ENCODE results near the gene ZNF24.

Gene ZNF24

GRCh38 chr18:35328868-35329267 lies 15.4 kb downstream of the ZNF24 start:
- H3K9ac ChIP-seq (ENCODE audit: insufficient read length) = no peak overlapping the region
- H3K36me3 ChIP-seq (ENCODE audit: insufficient read depth, low read length) = peaks cover 24% of the 10 kb centered on the region
- H3K9me3 ChIP-seq (ENCODE audit: low read depth, low read length) = no peaks in the 10 kb centered on the region
- H3K4me3 ChIP-seq = no peak overlapping the region
- no peak for TF ChIP-seq EZH2 (IDR thresholded peaks at IDR 0.05)
- no peak overlapping the region for H3K27ac ChIP-seq
- no peak for DNase-seq (ENCODE audit: low read depth, low spot score)

- Histone ChIP-seq H3K4me3 (no peak overlapping the region), H3K9me3 (ENCODE audit: low read depth, low read length) (no peaks in the 10 kb centered on the region), H3K27ac (no peak overlapping the region), H3K9ac (ENCODE audit: insufficient read length) (no peak overlapping the region), H3K36me3 (ENCODE audit: insufficient read depth, low read length) (peaks cover 4% of the 10 kb centered on the region)
- TF ChIP-seq POLR2AphosphoS5 (IDR thresholded peaks at IDR 0.05; ENCODE audit: borderline replicate concordance, low read depth, low read length) (no peak), FOXP2 (optimal IDR thresholded peaks at IDR 0.05; ENCODE audit: control extremely low read depth, extremely low read length, insufficient read depth) (no peak), EZH2 (IDR thresholded peaks at IDR 0.05) (no peak)
- DNase-seq (ENCODE audit: low read depth, low spot score) = no peak
These were observed 17.4 kb downstream of the ZNF24 start for GRCh38 chr18:35326695-35327387.

GRCh38 chr18:35324926-35325655 lies 19.1 kb downstream of the ZNF24 start:
- Histone ChIP-seq H3K27ac (no peak overlapping the region), H3K9ac (ENCODE audit: insufficient read length) (no peak overlapping the region), H3K9me3 (ENCODE audit: low read depth, low read length) (no peaks in the 10 kb centered on the region), H3K36me3 (ENCODE audit: insufficient read depth, low read length) (no peaks in the 10 kb centered on the region), H3K4me3 (no peak overlapping the region)
- no peak for DNase-seq (ENCODE audit: low read depth, low spot score)
- no peak for TF ChIP-seq EZH2 (IDR thresholded peaks at IDR 0.05)
- TF ChIP-seq FOXP2 (optimal IDR thresholded peaks at IDR 0.05; ENCODE audit: control extremely low read depth, extremely low read length, insufficient read depth) = no peak

GRCh38 chr18:35322486-35323458 lies 21.4 kb downstream of the ZNF24 start:
- Histone ChIP-seq H3K9ac (ENCODE audit: insufficient read length) (no peak overlapping the region), H3K4me3 (no peak overlapping the region), H3K27ac (no peak overlapping the region), H3K9me3 (ENCODE audit: low read depth, low read length) (no peaks in the 10 kb centered on the region), H3K36me3 (ENCODE audit: insufficient read depth, low read length) (no peaks in the 10 kb centered on the region)
- no peak for TF ChIP-seq POLR2AphosphoS5 (IDR thresholded peaks at IDR 0.05; ENCODE audit: borderline replicate concordance, low read depth, low read length)
- no peak for TF ChIP-seq FOXP2 (optimal IDR thresholded peaks at IDR 0.05; ENCODE audit: control extremely low read depth, extremely low read length, insufficient read depth)
- TF ChIP-seq EZH2 (IDR thresholded peaks at IDR 0.05) = no peak
- DNase-seq (ENCODE audit: low read depth, low spot score) = no peak

GRCh38 chr18:35311496-35311895 lies 32.7 kb downstream of the ZNF24 start:
- peaks cover 11% of the 10 kb centered on the region for H3K36me3 ChIP-seq (ENCODE audit: insufficient read depth, low read length)
- no peak for TF ChIP-seq FOXP2 (optimal IDR thresholded peaks at IDR 0.05; ENCODE audit: control extremely low read depth, extremely low read length, insufficient read depth)
- no peak for TF ChIP-seq POLR2AphosphoS5 (IDR thresholded peaks at IDR 0.05; ENCODE audit: borderline replicate concordance, low read depth, low read length)
- TF ChIP-seq EZH2 (IDR thresholded peaks at IDR 0.05) = no peak
- H3K4me3 ChIP-seq = no peak overlapping the region
- no peak for DNase-seq (ENCODE audit: low read depth, low spot score)
- H3K9ac ChIP-seq (ENCODE audit: insufficient read length) = no peak overlapping the region
- H3K27ac ChIP-seq = no peak overlapping the region
- peaks cover 14% of the 10 kb centered on the region; the same call in 1 of the 2 replicates for H3K9me3 ChIP-seq (ENCODE audit: low read depth, low read length)

- TF ChIP-seq POLR2AphosphoS5 (IDR thresholded peaks at IDR 0.05; ENCODE audit: borderline replicate concordance, low read depth, low read length) (no peak), FOXP2 (optimal IDR thresholded peaks at IDR 0.05; ENCODE audit: control extremely low read depth, extremely low read length, insufficient read depth) (no peak), EZH2 (IDR thresholded peaks at IDR 0.05) (no peak)
- Histone ChIP-seq H3K9ac (ENCODE audit: insufficient read length) (no peak overlapping the region), H3K27ac (no peak overlapping the region), H3K36me3 (ENCODE audit: insufficient read depth, low read length) (peaks cover 58% of the 10 kb centered on the region), H3K9me3 (ENCODE audit: low read depth, low read length) (peaks cover 34% of the 10 kb centered on the region; the same call in 1 of the 2 replicates), H3K4me3 (no peak overlapping the region)
- no peak for DNase-seq (ENCODE audit: low read depth, low spot score)
These were observed 37.5 kb downstream of the ZNF24 start for GRCh38 chr18:35306588-35307250.

- no peak for DNase-seq (ENCODE audit: low read depth, low spot score)
- Histone ChIP-seq H3K27ac (no peak overlapping the region), H3K9ac (ENCODE audit: insufficient read length) (no peak overlapping the region), H3K4me3 (no peak overlapping the region), H3K36me3 (ENCODE audit: insufficient read depth, low read length) (peaks cover 78% of the 10 kb centered on the region), H3K9me3 (ENCODE audit: low read depth, low read length) (peaks cover 47% of the 10 kb centered on the region; the same call in 1 of the 2 replicates)
- no peak for TF ChIP-seq POLR2AphosphoS5 (IDR thresholded peaks at IDR 0.05; ENCODE audit: borderline replicate concordance, low read depth, low read length)
- TF ChIP-seq FOXP2 (optimal IDR thresholded peaks at IDR 0.05; ENCODE audit: control extremely low read depth, extremely low read length, insufficient read depth) = no peak
- TF ChIP-seq EZH2 (IDR thresholded peaks at IDR 0.05) = no peak
These were observed 40.6 kb downstream of the ZNF24 start for GRCh38 chr18:35303610-35304009.

Data from SK-N-MC (cell line).